ENCODE measurements around the gene OPCML.

Gene OPCML

GRCh38 chr11:133518702-133519264 lies 13.5 kb downstream of the OPCML start:
- Histone ChIP-seq H3K4me3 (ENCODE audit: low read depth, low read length, poor library complexity, severe bottlenecking) (no peak overlapping the region), H2AFZ (ENCODE audit: low read length) (no peak overlapping the region), H3F3A (ENCODE audit: insufficient read depth, low read length) (no peaks in the 10 kb centered on the region), H4K20me1 (ENCODE audit: insufficient read depth, low read length) (no peaks in the 10 kb centered on the region), H3K4me1 (ENCODE audit: insufficient read depth, low read length, severe bottlenecking) (no peaks in the 10 kb centered on the region), H3K79me2 (ENCODE audit: insufficient read depth, low read length) (no peaks in the 10 kb centered on the region), H3K36me3 (ENCODE audit: insufficient read depth, low read length) (no peaks in the 10 kb centered on the region), H3K9ac (ENCODE audit: low read length) (no peak overlapping the region), H3K9me2 (ENCODE audit: low read depth, low read length) (no peaks in the 10 kb centered on the region), H3K9me3 (ENCODE audit: low read length) (no peaks in the 10 kb centered on the region), H3K4me2 (ENCODE audit: low read length) (no peak overlapping the region), H3K27me3 (ENCODE audit: insufficient read depth, low read length) (no peaks in the 10 kb centered on the region), H3K27ac (ENCODE audit: low read depth, low read length, poor library complexity, severe bottlenecking) (no peak overlapping the region)
- TF ChIP-seq EZH2 (IDR thresholded peaks at IDR 0.05; ENCODE audit: borderline replicate concordance, low read length) (no peak), CTCF (IDR thresholded peaks at IDR 0.05; ENCODE audit: low read length) (no peak)

GRCh38 chr11:133516845-133517244 lies 15.5 kb downstream of the OPCML start:
- Histone ChIP-seq H3K27me3 (ENCODE audit: insufficient read depth, low read length) (no peaks in the 10 kb centered on the region), H4K20me1 (ENCODE audit: insufficient read depth, low read length) (no peaks in the 10 kb centered on the region), H3K9me2 (ENCODE audit: low read depth, low read length) (no peaks in the 10 kb centered on the region), H3K79me2 (ENCODE audit: insufficient read depth, low read length) (no peaks in the 10 kb centered on the region), H3F3A (ENCODE audit: insufficient read depth, low read length) (no peaks in the 10 kb centered on the region), H3K36me3 (ENCODE audit: insufficient read depth, low read length) (no peaks in the 10 kb centered on the region), H3K4me3 (ENCODE audit: low read depth, low read length, poor library complexity, severe bottlenecking) (no peak overlapping the region), H3K4me1 (ENCODE audit: insufficient read depth, low read length, severe bottlenecking) (no peaks in the 10 kb centered on the region), H2AFZ (ENCODE audit: low read length) (no peak overlapping the region), H3K27ac (ENCODE audit: low read depth, low read length, poor library complexity, severe bottlenecking) (no peak overlapping the region), H3K4me2 (ENCODE audit: low read length) (no peak overlapping the region), H3K9ac (ENCODE audit: low read length) (no peak overlapping the region), H3K9me3 (ENCODE audit: low read length) (no peaks in the 10 kb centered on the region)
- TF ChIP-seq EZH2 (IDR thresholded peaks at IDR 0.05; ENCODE audit: borderline replicate concordance, low read length) (no peak), CTCF (IDR thresholded peaks at IDR 0.05; ENCODE audit: low read length) (no peak)

- Histone ChIP-seq H3K36me3 (ENCODE audit: insufficient read depth, low read length) (no peaks in the 10 kb centered on the region), H3F3A (ENCODE audit: insufficient read depth, low read length) (no peaks in the 10 kb centered on the region), H3K27ac (ENCODE audit: low read depth, low read length, poor library complexity, severe bottlenecking) (no peak overlapping the region), H2AFZ (ENCODE audit: low read length) (no peak overlapping the region), H3K27me3 (ENCODE audit: insufficient read depth, low read length) (no peaks in the 10 kb centered on the region), H3K4me3 (ENCODE audit: low read depth, low read length, poor library complexity, severe bottlenecking) (no peak overlapping the region), H3K9me3 (ENCODE audit: low read length) (no peaks in the 10 kb centered on the region), H3K79me2 (ENCODE audit: insufficient read depth, low read length) (no peaks in the 10 kb centered on the region), H3K9me2 (ENCODE audit: low read depth, low read length) (no peaks in the 10 kb centered on the region), H4K20me1 (ENCODE audit: insufficient read depth, low read length) (no peaks in the 10 kb centered on the region), H3K4me2 (ENCODE audit: low read length) (no peak overlapping the region), H3K9ac (ENCODE audit: low read length) (no peak overlapping the region), H3K4me1 (ENCODE audit: insufficient read depth, low read length, severe bottlenecking) (no peaks in the 10 kb centered on the region)
- no peak for TF ChIP-seq CTCF (IDR thresholded peaks at IDR 0.05; ENCODE audit: low read length)
- TF ChIP-seq EZH2 (IDR thresholded peaks at IDR 0.05; ENCODE audit: borderline replicate concordance, low read length) = no peak
These were observed 17.2 kb downstream of the OPCML start for GRCh38 chr11:133515107-133515506.

Measured in OCI-LY1 (cell line).